H9 (cell line): Measurements from ENCODE around the gene HES4. TPM values are rescaled to one million over a fixed set of nuclear protein-coding genes. Genes with fewer than 3 reads are reported as not detected.

Experiments used
- DNase-seq: peaks from one replicate; pipeline ENCODE4 v3.0.0-alpha.2; 2017
- H2AFZ ChIP-seq: one replicate; pipeline ENCODE4 v1.6.1; 2013; ENCODE audit warnings: mild to moderate bottlenecking, low read length, control low read depth, moderate library complexity
- H2AK5ac ChIP-seq: 2 replicates; pipeline ENCODE4 v1.6.1; 2013; ENCODE audit warnings: low read length, control low read depth, mixed read lengths; ENCODE audit not compliant: insufficient read length
- H2BK120ac ChIP-seq: one replicate; pipeline ENCODE4 v1.6.1; 2013; ENCODE audit warnings: low read depth, mild to moderate bottlenecking, low read length, control low read depth, inconsistent platforms; ENCODE audit not compliant: poor library complexity, severe bottlenecking
- H2BK12ac ChIP-seq: 2 replicates; pipeline ENCODE4 v1.6.1; 2013; ENCODE audit warnings: low read length, control low read depth, mixed read lengths, low read depth; ENCODE audit not compliant: insufficient read length
- H2BK15ac ChIP-seq: 2 replicates; pipeline ENCODE4 v1.6.1; 2013; ENCODE audit warnings: low read depth, low read length, control low read depth
- H2BK20ac ChIP-seq: one replicate; pipeline ENCODE4 v1.6.1; 2013; ENCODE audit warnings: low read depth, mild to moderate bottlenecking, low read length, control low read depth, inconsistent platforms; ENCODE audit not compliant: poor library complexity, severe bottlenecking
- H2BK5ac ChIP-seq: 2 replicates; pipeline ENCODE4 v1.6.1; 2013; ENCODE audit warnings: low read length, control low read depth, mixed read lengths; ENCODE audit not compliant: insufficient read length
- H3K14ac ChIP-seq: 2 replicates; pipeline ENCODE4 v1.6.1; 2013; ENCODE audit warnings: low read length, control low read depth; ENCODE audit not compliant: insufficient read depth
- H3K18ac ChIP-seq: 2 replicates; pipeline ENCODE4 v1.6.1; 2013; ENCODE audit warnings: low read depth, mild to moderate bottlenecking, mixed read lengths, low read length, control low read depth; ENCODE audit not compliant: insufficient read length
- H3K23ac ChIP-seq: 2 replicates; pipeline ENCODE4 v1.6.1; 2013; ENCODE audit warnings: low read length, control low read depth, mixed read lengths, low read depth; ENCODE audit not compliant: insufficient read length
- H3K23me2 ChIP-seq: 2 replicates; pipeline ENCODE4 v1.6.1; 2013; ENCODE audit warnings: low read depth, mild to moderate bottlenecking, mixed read lengths, low read length, control low read depth; ENCODE audit not compliant: insufficient read length, poor library complexity, severe bottlenecking
- H3K27ac ChIP-seq: 2 replicates; pipeline ENCODE4 v1.5.1; 2013; ENCODE audit warnings: low read length, control low read depth, mixed read lengths, low read depth; ENCODE audit not compliant: insufficient read length
- H3K27me3 ChIP-seq: 2 replicates; pipeline ENCODE4 v1.6.1; 2013; ENCODE audit warnings: low read length, control low read depth, inconsistent platforms; ENCODE audit not compliant: insufficient read depth
- H3K4ac ChIP-seq: 2 replicates; pipeline ENCODE4 v1.6.1; 2013; ENCODE audit warnings: low read depth, mild to moderate bottlenecking, control low read depth, inconsistent platforms, low read length, moderate library complexity
- H3K4me1 ChIP-seq: 2 replicates; pipeline ENCODE4 v1.6.1; 2013; ENCODE audit warnings: low read length, control low read depth, inconsistent platforms; ENCODE audit not compliant: insufficient read depth
- H3K4me2 ChIP-seq: 2 replicates; pipeline ENCODE4 v1.6.1; 2013; ENCODE audit warnings: low read length, control low read depth, mixed read lengths; ENCODE audit not compliant: insufficient read length, insufficient read depth
- H3K56ac ChIP-seq: 2 replicates; pipeline ENCODE4 v1.6.1; 2013; ENCODE audit warnings: low read depth, mild to moderate bottlenecking, mixed read lengths, low read length, control low read depth; ENCODE audit not compliant: insufficient read length
- H3K79me1 ChIP-seq: 2 replicates; pipeline ENCODE4 v1.6.1; 2013; ENCODE audit warnings: low read depth, mild to moderate bottlenecking, moderate library complexity, low read length, control low read depth, inconsistent platforms; ENCODE audit not compliant: insufficient read depth, poor library complexity, severe bottlenecking
- H3K79me2 ChIP-seq: 2 replicates; pipeline ENCODE4 v1.6.1; 2013; ENCODE audit warnings: low read length, control low read depth, inconsistent platforms; ENCODE audit not compliant: insufficient read depth
- H3K9ac ChIP-seq: 2 replicates; pipeline ENCODE4 v1.6.1; 2013; ENCODE audit warnings: low read length, control low read depth, mixed read lengths; ENCODE audit not compliant: insufficient read length; ENCODE audit errors: extremely low read depth
- H3K9me3 ChIP-seq: one replicate; pipeline ENCODE4 v1.6.1; 2013; ENCODE audit warnings: low read depth, low read length, inconsistent platforms; ENCODE audit not compliant: control insufficient read depth
- H3T11ph ChIP-seq: one replicate; pipeline ENCODE4 v1.6.1; 2013; ENCODE audit warnings: mild to moderate bottlenecking, low read length, control low read depth, inconsistent platforms
- H4K20me1 ChIP-seq: one replicate; pipeline ENCODE4 v1.6.1; 2013; ENCODE audit not compliant: control insufficient read depth, insufficient read length, insufficient read depth
- H4K5ac ChIP-seq: 2 replicates; pipeline ENCODE4 v1.6.1; 2013; ENCODE audit warnings: low read depth, mild to moderate bottlenecking, mixed read lengths, low read length, control low read depth; ENCODE audit not compliant: insufficient read length
- H4K8ac ChIP-seq: replicated peaks from 2 replicates; pipeline ENCODE4 v1.6.1; 2013; ENCODE audit warnings: low read length, control low read depth, mixed read lengths, low read depth; ENCODE audit not compliant: insufficient read length
- H4K91ac ChIP-seq: 2 replicates; pipeline ENCODE4 v1.6.1; 2013; ENCODE audit warnings: low read depth, mild to moderate bottlenecking, moderate library complexity, mixed read lengths, low read length, control low read depth; ENCODE audit not compliant: insufficient read length
- H3K27ac Mint-ChIP-seq, 3 experiments: 2 replicates in 2 of 3; 3 replicates in 1 of 3; pipeline ENCODE4 v1.8.0; 2020 to 2021; ENCODE audit warnings: mixed read lengths in 3 of 3, mild to moderate bottlenecking in 1 of 3, moderate library complexity in 1 of 3
- H3K27me3 Mint-ChIP-seq: 2 replicates; pipeline ENCODE4 v1.8.0; 2021; ENCODE audit warnings: low read depth, mild to moderate bottlenecking, moderate library complexity, mixed read lengths
- H3K36me3 Mint-ChIP-seq, 3 experiments: 2 replicates in 2 of 3; 3 replicates in 1 of 3; pipeline ENCODE4 v1.8.0; 2020 to 2021; ENCODE audit warnings: low read depth in 3 of 3, mixed read lengths in 3 of 3; ENCODE audit not compliant: insufficient read depth in 1 of 3
- H3K4me1 Mint-ChIP-seq, 2 experiments: 2 replicates each; pipeline ENCODE4 v1.8.0; 2020; ENCODE audit warnings: mixed read lengths in 2 of 2
- H3K4me3 Mint-ChIP-seq, 2 experiments: 2 replicates in 1 of 2; 3 replicates in 1 of 2; pipeline ENCODE4 v1.8.0; 2020 to 2021; ENCODE audit warnings: mild to moderate bottlenecking in 2 of 2, mixed read lengths in 2 of 2, moderate library complexity in 1 of 2
- H3K9me3 Mint-ChIP-seq, 2 experiments: 2 replicates in 1 of 2; 3 replicates in 1 of 2; pipeline ENCODE4 v1.8.0; 2020; ENCODE audit warnings: mild to moderate bottlenecking in 2 of 2, mixed read lengths in 2 of 2, moderate library complexity in 1 of 2
- CTCF ChIP-seq: fragments of 200-600 bp; sonication (generic); conservative IDR thresholded peaks from 3 replicates; pipeline ENCODE4 v1.8.0; 2021; ENCODE audit warnings: antibody characterized with exemption, mild to moderate bottlenecking
- WGBS: extraction: QIAGEN DNeasy Blood & Tissue Kit; methylation state at CpG from one replicate; pipeline ENCODE4 v1.1.7; 2013; ENCODE audit warnings: missing lambda C conversion rate, low lambda C conversion rate, mixed read lengths; ENCODE audit not compliant: insufficient read length; ENCODE audit errors: extremely low coverage; 5-methylcytosine and 5-hydroxymethylcytosine counted together
- total RNA-seq: library from RNA; stranded (reverse); gene quantifications from 2 replicates; pipeline ENCODE4 v1.2.1, GENCODE V29; 2021

The HES4 gene
- total RNA-seq, 1 experiment from 2014 or later, result 4.0 TPM

GRCh38 chr1:964691-965525 is 35.0 kb downstream of the HES4 start:
- H3K9me3 Mint-ChIP-seq, result peaks cover 3 to 4% of the 10 kb centered on the region in 2 experiments; a peak in 3 of 5 replicates
- no peak overlapping the region for H3K4me3 Mint-ChIP-seq

More at GRCh38 chr1:964691-965525, 35.0 kb downstream of the HES4 start:
- peak overlapping the region in 1 of 3 experiments; percentile 90; a peak in 1 of 7 replicates for H3K27ac Mint-ChIP-seq
- H4K8ac ChIP-seq, result no peak overlapping the region
- H3K18ac ChIP-seq, result no peak overlapping the region
- H3K14ac ChIP-seq, result no peak overlapping the region
- H3K9ac ChIP-seq, result no peak overlapping the region
- H2BK15ac ChIP-seq, result no peak overlapping the region
- no peak overlapping the region for H3K23ac ChIP-seq
- H3T11ph ChIP-seq, result no peak overlapping the region
- WGBS, result no CpG with 5 or more reads among the region's 51 CpGs
- no peak overlapping the region for H3K4me2 ChIP-seq
- no peak overlapping the region for H2BK12ac ChIP-seq
- H4K91ac ChIP-seq, result no peak overlapping the region
- no peak overlapping the region for H3K27ac ChIP-seq
- no peak overlapping the region for H4K5ac ChIP-seq
- H3K4me1 ChIP-seq, result no peaks in the 10 kb centered on the region
- no peak for TF ChIP-seq CTCF
- no peak for DNase-seq
- no peaks in the 10 kb centered on the region for H3K79me2 ChIP-seq
- no peak overlapping the region for H2BK20ac ChIP-seq
- no peaks in the 10 kb centered on the region for H3K9me3 ChIP-seq
- peaks cover 0 to 3% of the 10 kb centered on the region in 2 experiments; a peak in 1 of 4 replicates for H3K4me1 Mint-ChIP-seq
- peaks cover 45% of the 10 kb centered on the region for H3K27me3 Mint-ChIP-seq
- H2BK120ac ChIP-seq, result no peak overlapping the region
- H3K36me3 Mint-ChIP-seq, result peaks cover 0 to 26% (median 24%) of the 10 kb centered on the region in 3 experiments; a peak in 6 of 7 replicates
- H4K20me1 ChIP-seq, result no peaks in the 10 kb centered on the region
- no peak overlapping the region for H2AK5ac ChIP-seq
- H3K27me3 ChIP-seq, result peaks cover 11% of the 10 kb centered on the region; the same call in 1 of the 2 replicates
- H2AFZ ChIP-seq, result no peak overlapping the region
- H3K4ac ChIP-seq, result no peak overlapping the region
- H2BK5ac ChIP-seq, result no peak overlapping the region
- no peaks in the 10 kb centered on the region for H3K79me1 ChIP-seq
- H3K56ac ChIP-seq, result no peak overlapping the region
- peaks cover 12% of the 10 kb centered on the region for H3K23me2 ChIP-seq
